GM12878 (cell line): Measurements from ENCODE around the gene TAF6L. TPM values are rescaled to one million over a fixed set of nuclear protein-coding genes. Genes with fewer than 3 reads are reported as not detected.

ENCODE experiments used
- BHLHE40 ChIP-seq, 2 experiments: fragments of 450-650 bp in 1 of 2; IDR thresholded peaks; 2 replicates each; pipeline ENCODE4 v1.6.1; 2011 to 2017; ENCODE audit warnings: low read depth in 2 of 2, borderline replicate concordance in 1 of 2, improper control_type of control experiment in 1 of 2, low read length in 1 of 2, mild to moderate bottlenecking in 1 of 2
- MEF2A ChIP-seq: IDR thresholded peaks from 2 replicates; pipeline ENCODE4 v1.6.1; 2011; ENCODE audit warnings: low read depth, mild to moderate bottlenecking, low read length, moderate library complexity; ENCODE audit not compliant: insufficient read depth
- NFIC ChIP-seq: IDR thresholded peaks from 2 replicates; pipeline ENCODE4 v1.6.1; 2012; ENCODE audit warnings: low read depth, mild to moderate bottlenecking, inconsistent platforms, low read length, moderate library complexity
- POLR2AphosphoS2 ChIP-seq: IDR thresholded peaks from 2 replicates; pipeline ENCODE4 v1.6.1; 2011; ENCODE audit warnings: low read depth, mild to moderate bottlenecking, low read length, improper control_type of control experiment, moderate library complexity
- RBBP5 ChIP-seq: fragments of 200-600 bp; sonication (generic); conservative IDR thresholded peaks from 2 replicates; pipeline ENCODE4 v1.6.1; 2016
- SIX5 ChIP-seq: IDR thresholded peaks from 2 replicates; pipeline ENCODE4 v1.6.1; 2011; ENCODE audit warnings: mild to moderate bottlenecking, low read depth, low read length, moderate library complexity; ENCODE audit not compliant: severe bottlenecking
- polyA plus RNA-seq, 11 experiments: library from polyadenylated mRNA; depleted of rRNA in 4 of 11; unstranded in 6 of 11; stranded (reverse) in 5 of 11; fragments of >200 nt; fragmentation: Nextera tagmentation in 4 of 11; fragmentation: Illumina TruSeq in 1 of 11; extraction: Ambion mirVana in 4 of 11; extraction: Trizol in 1 of 11; gene quantifications; 1 replicate in 1 of 11; 2 replicates in 10 of 11; pipeline versions ENCODE4 v1.2.1 to v1.2.3, GENCODE V29; 2011 to 2016; ENCODE audit warnings: inconsistent platforms in 2 of 11, missing spikeins in 2 of 11, low read depth in 1 of 11
- total RNA-seq, 4 experiments: library from RNA; depleted of rRNA in 3 of 4; stranded (reverse); fragments of >200 nt in 3 of 4; fragmentation: Illumina TruSeq in 1 of 4; extraction: Trizol in 1 of 4; gene quantifications; 2 replicates each; pipeline versions ENCODE4 v1.2.1 to v1.2.3, GENCODE V29; 2013 to 2021
- TF ChIP-seq, protein P1 (sequence below): fragments of 450-650 bp; IDR thresholded peaks from 2 replicates; pipeline ENCODE4 v1.6.1; 2017; ENCODE audit warnings: mild to moderate bottlenecking, low read depth, inconsistent platforms; ENCODE audit not compliant: poor library complexity, severe bottlenecking
- TF ChIP-seq, protein P2 (sequence below), 3 experiments: IDR thresholded peaks in 2 of 3; conservative IDR thresholded peaks in 1 of 3; 2 replicates each; pipeline ENCODE4 v1.5.1; 2011; ENCODE audit warnings: low read depth in 3 of 3, low read length in 3 of 3, mild to moderate bottlenecking in 3 of 3, control low read depth in 2 of 3, moderate library complexity in 2 of 3, inconsistent platforms in 1 of 3, mixed read lengths in 1 of 3; ENCODE audit not compliant: control insufficient read depth in 2 of 3, insufficient read depth in 1 of 3; ENCODE audit errors: extremely low read depth in 1 of 3
- TF ChIP-seq, protein P3 (sequence below): fragments of 450-650 bp; IDR thresholded peaks from 2 replicates; pipeline ENCODE4 v1.6.1; 2016; ENCODE audit warnings: mild to moderate bottlenecking, moderate library complexity, borderline replicate concordance
- TF ChIP-seq, protein P4 (sequence below): fragments of 450-650 bp; IDR thresholded peaks from 2 replicates; pipeline ENCODE4 v1.6.1; 2014; ENCODE audit warnings: mild to moderate bottlenecking
- TF ChIP-seq, protein P5 (sequence below): fragments of 450-650 bp; IDR thresholded peaks from 2 replicates; pipeline ENCODE4 v1.6.1; 2017; ENCODE audit warnings: mild to moderate bottlenecking, moderate library complexity

The TAF6L gene
- total and polyA plus RNA-seq, 10 of the 15 experiments (the other 5 are each of a cell fraction or from before 2014, with no cell fraction given), result 0.15 to 35.6 (median 19.0) TPM

DNA sequence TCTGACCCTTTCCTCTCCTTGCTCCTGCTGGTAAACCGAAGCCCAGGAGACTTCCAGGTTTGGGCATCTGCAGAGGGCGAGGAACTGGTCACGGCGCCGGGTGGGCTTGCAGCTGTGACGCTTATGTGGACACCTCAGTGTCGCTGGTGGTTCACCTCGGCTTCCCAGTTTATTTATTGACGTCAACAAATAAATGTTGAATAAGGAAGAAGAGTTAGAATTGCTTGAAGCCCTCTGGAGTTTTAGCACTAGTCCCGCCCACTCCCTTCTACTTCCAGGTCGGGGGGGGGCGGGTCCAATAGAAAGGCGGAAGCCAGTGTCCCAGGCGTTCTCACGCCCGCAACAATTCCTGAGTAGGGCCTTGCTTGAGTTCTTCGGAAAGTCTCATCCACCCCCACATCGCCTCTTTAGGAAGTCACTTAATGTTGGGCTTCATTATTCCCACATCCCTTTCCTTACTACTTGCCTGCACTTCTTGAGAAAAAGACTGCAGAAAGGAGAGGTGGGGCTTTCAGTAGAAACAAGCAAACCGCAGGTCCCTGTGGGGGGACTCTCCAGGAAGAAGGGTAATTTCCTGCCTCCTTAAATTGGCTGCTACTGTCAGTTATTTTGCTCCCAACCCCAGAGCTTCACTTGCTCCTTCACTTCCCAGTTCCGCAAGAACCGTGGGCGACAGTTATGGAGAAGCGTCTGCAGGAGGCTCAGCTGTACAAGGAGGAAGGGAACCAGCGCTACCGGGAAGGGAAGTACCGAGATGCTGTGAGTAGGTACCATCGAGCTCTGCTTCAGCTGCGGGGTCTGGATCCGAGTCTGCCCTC, 42.8 kb upstream of the TAF6L start, which contains the start of gene TTC9C (continued):
- TF ChIP-seq, protein P1, sequence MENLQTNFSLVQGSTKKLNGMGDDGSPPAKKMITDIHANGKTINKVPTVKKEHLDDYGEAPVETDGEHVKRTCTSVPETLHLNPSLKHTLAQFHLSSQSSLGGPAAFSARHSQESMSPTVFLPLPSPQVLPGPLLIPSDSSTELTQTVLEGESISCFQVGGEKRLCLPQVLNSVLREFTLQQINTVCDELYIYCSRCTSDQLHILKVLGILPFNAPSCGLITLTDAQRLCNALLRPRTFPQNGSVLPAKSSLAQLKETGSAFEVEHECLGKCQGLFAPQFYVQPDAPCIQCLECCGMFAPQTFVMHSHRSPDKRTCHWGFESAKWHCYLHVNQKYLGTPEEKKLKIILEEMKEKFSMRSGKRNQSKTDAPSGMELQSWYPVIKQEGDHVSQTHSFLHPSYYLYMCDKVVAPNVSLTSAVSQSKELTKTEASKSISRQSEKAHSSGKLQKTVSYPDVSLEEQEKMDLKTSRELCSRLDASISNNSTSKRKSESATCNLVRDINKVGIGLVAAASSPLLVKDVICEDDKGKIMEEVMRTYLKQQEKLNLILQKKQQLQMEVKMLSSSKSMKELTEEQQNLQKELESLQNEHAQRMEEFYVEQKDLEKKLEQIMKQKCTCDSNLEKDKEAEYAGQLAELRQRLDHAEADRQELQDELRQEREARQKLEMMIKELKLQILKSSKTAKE, result peak; percentile 68
- TF ChIP-seq, protein P2, sequence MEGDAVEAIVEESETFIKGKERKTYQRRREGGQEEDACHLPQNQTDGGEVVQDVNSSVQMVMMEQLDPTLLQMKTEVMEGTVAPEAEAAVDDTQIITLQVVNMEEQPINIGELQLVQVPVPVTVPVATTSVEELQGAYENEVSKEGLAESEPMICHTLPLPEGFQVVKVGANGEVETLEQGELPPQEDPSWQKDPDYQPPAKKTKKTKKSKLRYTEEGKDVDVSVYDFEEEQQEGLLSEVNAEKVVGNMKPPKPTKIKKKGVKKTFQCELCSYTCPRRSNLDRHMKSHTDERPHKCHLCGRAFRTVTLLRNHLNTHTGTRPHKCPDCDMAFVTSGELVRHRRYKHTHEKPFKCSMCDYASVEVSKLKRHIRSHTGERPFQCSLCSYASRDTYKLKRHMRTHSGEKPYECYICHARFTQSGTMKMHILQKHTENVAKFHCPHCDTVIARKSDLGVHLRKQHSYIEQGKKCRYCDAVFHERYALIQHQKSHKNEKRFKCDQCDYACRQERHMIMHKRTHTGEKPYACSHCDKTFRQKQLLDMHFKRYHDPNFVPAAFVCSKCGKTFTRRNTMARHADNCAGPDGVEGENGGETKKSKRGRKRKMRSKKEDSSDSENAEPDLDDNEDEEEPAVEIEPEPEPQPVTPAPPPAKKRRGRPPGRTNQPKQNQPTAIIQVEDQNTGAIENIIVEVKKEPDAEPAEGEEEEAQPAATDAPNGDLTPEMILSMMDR (IDR thresholded peaks at IDR 0.05 in 2 of 3, conservative IDR thresholded peaks at IDR 0.05 in 1 of 3; ENCODE audit: control insufficient read depth in 2 of 3, extremely low read depth in 1 of 3, insufficient read depth in 1 of 3, low read depth in 3 of 3, low read length in 3 of 3), result no peak
- TF ChIP-seq RBBP5, result no peak
- no peak for TF ChIP-seq BHLHE40 (IDR thresholded peaks at IDR 0.05; ENCODE audit: borderline replicate concordance in 1 of 2, low read depth in 2 of 2, low read length in 1 of 2)
- no peak for TF ChIP-seq MEF2A
- TF ChIP-seq, protein P3, sequence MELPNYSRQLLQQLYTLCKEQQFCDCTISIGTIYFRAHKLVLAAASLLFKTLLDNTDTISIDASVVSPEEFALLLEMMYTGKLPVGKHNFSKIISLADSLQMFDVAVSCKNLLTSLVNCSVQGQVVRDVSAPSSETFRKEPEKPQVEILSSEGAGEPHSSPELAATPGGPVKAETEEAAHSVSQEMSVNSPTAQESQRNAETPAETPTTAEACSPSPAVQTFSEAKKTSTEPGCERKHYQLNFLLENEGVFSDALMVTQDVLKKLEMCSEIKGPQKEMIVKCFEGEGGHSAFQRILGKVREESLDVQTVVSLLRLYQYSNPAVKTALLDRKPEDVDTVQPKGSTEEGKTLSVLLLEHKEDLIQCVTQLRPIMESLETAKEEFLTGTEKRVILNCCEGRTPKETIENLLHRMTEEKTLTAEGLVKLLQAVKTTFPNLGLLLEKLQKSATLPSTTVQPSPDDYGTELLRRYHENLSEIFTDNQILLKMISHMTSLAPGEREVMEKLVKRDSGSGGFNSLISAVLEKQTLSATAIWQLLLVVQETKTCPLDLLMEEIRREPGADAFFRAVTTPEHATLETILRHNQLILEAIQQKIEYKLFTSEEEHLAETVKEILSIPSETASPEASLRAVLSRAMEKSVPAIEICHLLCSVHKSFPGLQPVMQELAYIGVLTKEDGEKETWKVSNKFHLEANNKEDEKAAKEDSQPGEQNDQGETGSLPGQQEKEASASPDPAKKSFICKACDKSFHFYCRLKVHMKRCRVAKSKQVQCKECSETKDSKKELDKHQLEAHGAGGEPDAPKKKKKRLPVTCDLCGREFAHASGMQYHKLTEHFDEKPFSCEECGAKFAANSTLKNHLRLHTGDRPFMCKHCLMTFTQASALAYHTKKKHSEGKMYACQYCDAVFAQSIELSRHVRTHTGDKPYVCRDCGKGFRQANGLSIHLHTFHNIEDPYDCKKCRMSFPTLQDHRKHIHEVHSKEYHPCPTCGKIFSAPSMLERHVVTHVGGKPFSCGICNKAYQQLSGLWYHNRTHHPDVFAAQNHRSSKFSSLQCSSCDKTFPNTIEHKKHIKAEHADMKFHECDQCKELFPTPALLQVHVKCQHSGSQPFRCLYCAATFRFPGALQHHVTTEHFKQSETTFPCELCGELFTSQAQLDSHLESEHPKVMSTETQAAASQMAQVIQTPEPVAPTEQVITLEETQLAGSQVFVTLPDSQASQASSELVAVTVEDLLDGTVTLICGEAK, result peak; percentile 93
- peak; percentile 40; the same call in 1 of the 2 replicates for TF ChIP-seq NFIC
- TF ChIP-seq, protein P4, sequence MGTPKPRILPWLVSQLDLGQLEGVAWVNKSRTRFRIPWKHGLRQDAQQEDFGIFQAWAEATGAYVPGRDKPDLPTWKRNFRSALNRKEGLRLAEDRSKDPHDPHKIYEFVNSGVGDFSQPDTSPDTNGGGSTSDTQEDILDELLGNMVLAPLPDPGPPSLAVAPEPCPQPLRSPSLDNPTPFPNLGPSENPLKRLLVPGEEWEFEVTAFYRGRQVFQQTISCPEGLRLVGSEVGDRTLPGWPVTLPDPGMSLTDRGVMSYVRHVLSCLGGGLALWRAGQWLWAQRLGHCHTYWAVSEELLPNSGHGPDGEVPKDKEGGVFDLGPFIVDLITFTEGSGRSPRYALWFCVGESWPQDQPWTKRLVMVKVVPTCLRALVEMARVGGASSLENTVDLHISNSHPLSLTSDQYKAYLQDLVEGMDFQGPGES, result no peak
- TF ChIP-seq POLR2AphosphoS2, result peak; percentile 73
- no peak for TF ChIP-seq SIX5
- TF ChIP-seq, protein P5, sequence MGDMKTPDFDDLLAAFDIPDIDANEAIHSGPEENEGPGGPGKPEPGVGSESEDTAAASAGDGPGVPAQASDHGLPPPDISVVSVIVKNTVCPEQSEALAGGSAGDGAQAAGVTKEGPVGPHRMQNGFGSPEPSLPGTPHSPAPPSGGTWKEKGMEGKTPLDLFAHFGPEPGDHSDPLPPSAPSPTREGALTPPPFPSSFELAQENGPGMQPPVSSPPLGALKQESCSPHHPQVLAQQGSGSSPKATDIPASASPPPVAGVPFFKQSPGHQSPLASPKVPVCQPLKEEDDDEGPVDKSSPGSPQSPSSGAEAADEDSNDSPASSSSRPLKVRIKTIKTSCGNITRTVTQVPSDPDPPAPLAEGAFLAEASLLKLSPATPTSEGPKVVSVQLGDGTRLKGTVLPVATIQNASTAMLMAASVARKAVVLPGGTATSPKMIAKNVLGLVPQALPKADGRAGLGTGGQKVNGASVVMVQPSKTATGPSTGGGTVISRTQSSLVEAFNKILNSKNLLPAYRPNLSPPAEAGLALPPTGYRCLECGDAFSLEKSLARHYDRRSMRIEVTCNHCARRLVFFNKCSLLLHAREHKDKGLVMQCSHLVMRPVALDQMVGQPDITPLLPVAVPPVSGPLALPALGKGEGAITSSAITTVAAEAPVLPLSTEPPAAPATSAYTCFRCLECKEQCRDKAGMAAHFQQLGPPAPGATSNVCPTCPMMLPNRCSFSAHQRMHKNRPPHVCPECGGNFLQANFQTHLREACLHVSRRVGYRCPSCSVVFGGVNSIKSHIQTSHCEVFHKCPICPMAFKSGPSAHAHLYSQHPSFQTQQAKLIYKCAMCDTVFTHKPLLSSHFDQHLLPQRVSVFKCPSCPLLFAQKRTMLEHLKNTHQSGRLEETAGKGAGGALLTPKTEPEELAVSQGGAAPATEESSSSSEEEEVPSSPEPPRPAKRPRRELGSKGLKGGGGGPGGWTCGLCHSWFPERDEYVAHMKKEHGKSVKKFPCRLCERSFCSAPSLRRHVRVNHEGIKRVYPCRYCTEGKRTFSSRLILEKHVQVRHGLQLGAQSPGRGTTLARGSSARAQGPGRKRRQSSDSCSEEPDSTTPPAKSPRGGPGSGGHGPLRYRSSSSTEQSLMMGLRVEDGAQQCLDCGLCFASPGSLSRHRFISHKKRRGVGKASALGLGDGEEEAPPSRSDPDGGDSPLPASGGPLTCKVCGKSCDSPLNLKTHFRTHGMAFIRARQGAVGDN, result no peak; the same call in 1 of the 2 replicates
